Measurements from ENCODE around the gene MIPOL1.

MIPOL1 gene

GRCh38 chr14:37436519-37436918 lies 238.8 kb downstream of the MIPOL1 start:
- DNase-seq (ENCODE audit: low spot score) = no peak
- in situ Hi-C loops (cut with MboI; ENCODE audit: low pct_unique_long_range_greater_than_20kb, low sequenced_read_pairs, unreplicated experiment) = no loop called here
- TF ChIP-seq CTCF (IDR thresholded peaks at IDR 0.05; ENCODE audit: extremely low read depth, insufficient read depth, missing control alignments) = no peak

- in situ Hi-C loops (cut with MboI; ENCODE audit: low pct_unique_long_range_greater_than_20kb, low sequenced_read_pairs, unreplicated experiment) = no loop called here
- DNase-seq (ENCODE audit: low spot score) = no peak
- no peak for TF ChIP-seq CTCF (IDR thresholded peaks at IDR 0.05; ENCODE audit: extremely low read depth, insufficient read depth, missing control alignments)
Observed at GRCh38 chr14:37437490-37437889, 239.8 kb downstream of the MIPOL1 start.

GRCh38 chr14:37438444-37438843 lies 240.7 kb downstream of the MIPOL1 start:
- in situ Hi-C loops (cut with MboI; ENCODE audit: low pct_unique_long_range_greater_than_20kb, low sequenced_read_pairs, unreplicated experiment) = no loop called here
- TF ChIP-seq CTCF (IDR thresholded peaks at IDR 0.05; ENCODE audit: extremely low read depth, insufficient read depth, missing control alignments) = no peak
- no peak for DNase-seq (ENCODE audit: low spot score)

GRCh38 chr14:37443461-37443860 lies 245.7 kb downstream of the MIPOL1 start:
- DNase-seq (ENCODE audit: low spot score) = no peak
- in situ Hi-C loops (cut with MboI; ENCODE audit: low pct_unique_long_range_greater_than_20kb, low sequenced_read_pairs, unreplicated experiment) = no loop called here
- no peak for TF ChIP-seq CTCF (IDR thresholded peaks at IDR 0.05; ENCODE audit: extremely low read depth, insufficient read depth, missing control alignments)

GRCh38 chr14:37447883-37448391 lies 250.2 kb downstream of the MIPOL1 start:
- DNase-seq (ENCODE audit: low spot score) = no peak
- no peak for TF ChIP-seq CTCF (IDR thresholded peaks at IDR 0.05; ENCODE audit: extremely low read depth, insufficient read depth, missing control alignments)
- in situ Hi-C loops (cut with MboI; ENCODE audit: low pct_unique_long_range_greater_than_20kb, low sequenced_read_pairs, unreplicated experiment) = no loop called here

GRCh38 chr14:37452323-37452722 lies 254.6 kb downstream of the MIPOL1 start:
- DNase-seq (ENCODE audit: low spot score) = no peak
- no peak for TF ChIP-seq CTCF (IDR thresholded peaks at IDR 0.05; ENCODE audit: extremely low read depth, insufficient read depth, missing control alignments)
- in situ Hi-C loops (cut with MboI; ENCODE audit: low pct_unique_long_range_greater_than_20kb, low sequenced_read_pairs, unreplicated experiment) = no loop called here

- in situ Hi-C loops (cut with MboI; ENCODE audit: low pct_unique_long_range_greater_than_20kb, low sequenced_read_pairs, unreplicated experiment) = no loop called here
- no peak for TF ChIP-seq CTCF (IDR thresholded peaks at IDR 0.05; ENCODE audit: extremely low read depth, insufficient read depth, missing control alignments)
- no peak for DNase-seq (ENCODE audit: low spot score)
Observed at GRCh38 chr14:37453985-37454384, 256.2 kb downstream of the MIPOL1 start.

Data from GM13977 (cell line).